Activated naive CD8-positive, alpha-beta T cell treated with anti-CD3 and anti-CD28 coated beads, Interleukin-2, amount 50 U/mL, for 16 hours (primary cell): ENCODE measurements around the gene RSL24D1.
"Not testable (repeated sequence)": the region's sequence is repeated elsewhere in the genome, so short reads cannot be mapped to it uniquely, and the experiment has no call there.

ENCODE experiments used
- DNase-seq: peaks from one replicate; pipeline ENCODE4 v3.0.0-alpha.2; 2020; ENCODE audit warnings: low read depth, low spot score

RSL24D1 gene

GRCh38 chr15:55218056-55218455 is 21.3 kb upstream of the RSL24D1 start:
- no peak for DNase-seq

- DNase-seq: no peak
Measured at GRCh38 chr15:55204464-55204863, 7.7 kb upstream of the RSL24D1 start.

GRCh38 chr15:55202206-55202605 is 5.5 kb upstream of the RSL24D1 start:
- DNase-seq: no peak

- DNase-seq: no peak
Measured at GRCh38 chr15:55198706-55199105, 2.0 kb upstream of the RSL24D1 start.

- no peak for DNase-seq
Measured at GRCh38 chr15:55197719-55198118, 978 bp upstream of the RSL24D1 start.

- no peak for DNase-seq
Measured at GRCh38 chr15:55197362-55197705, 593 bp upstream of the RSL24D1 start.

- no peak for DNase-seq
Measured at GRCh38 chr15:55195996-55196395, 745 bp downstream of the RSL24D1 start.

GRCh38 chr15:55194256-55194655 is 2.5 kb downstream of the RSL24D1 start:
- no peak for DNase-seq

- no peak for DNase-seq
Measured at GRCh38 chr15:55186331-55186730, 10.4 kb downstream of the RSL24D1 start.

- DNase-seq: no peak
Measured at GRCh38 chr15:55183679-55184078, 13.1 kb downstream of the RSL24D1 start.

GRCh38 chr15:55179141-55179540 is 17.6 kb downstream of the RSL24D1 start:
- DNase-seq: no peak

- DNase-seq: no peak
Measured at GRCh38 chr15:55170361-55170760, 26.4 kb downstream of the RSL24D1 start.

GRCh38 chr15:55168350-55168974 is 28.3 kb downstream of the RSL24D1 start:
- DNase-seq: no peak

- DNase-seq: no peak
Measured at GRCh38 chr15:55164284-55164683, 32.5 kb downstream of the RSL24D1 start.

GRCh38 chr15:55151631-55152030 is 45.1 kb downstream of the RSL24D1 start:
- DNase-seq: no peak

- not testable (repeated sequence) for DNase-seq
Measured at GRCh38 chr15:55143132-55143531, 53.6 kb downstream of the RSL24D1 start.

GRCh38 chr15:55133972-55134371 is 62.8 kb downstream of the RSL24D1 start:
- no peak for DNase-seq

GRCh38 chr15:55132672-55133071 is 64.1 kb downstream of the RSL24D1 start:
- no peak for DNase-seq
